Osteocyte (in vitro differentiated cells): ENCODE results near the gene STRC. TPM values are rescaled to one million over a fixed set of nuclear protein-coding genes. Genes with fewer than 3 reads are reported as not detected.
"Not testable (repeated sequence)": the region's sequence is repeated elsewhere in the genome, so short reads cannot be mapped to it uniquely, and the experiment has no call there.

Experiments used
- DNase-seq: peaks from one replicate; pipeline ENCODE4 v3.0.0; 2021; ENCODE audit warnings: mixed read lengths; ENCODE audit not compliant: unreplicated experiment; ENCODE audit errors: extremely low spot score
- H3K27ac Mint-ChIP-seq: one replicate; pipeline ENCODE4 v1.8.0; 2021; ENCODE audit warnings: mild to moderate bottlenecking, mixed read lengths; ENCODE audit not compliant: unreplicated experiment
- H3K27me3 Mint-ChIP-seq: one replicate; pipeline ENCODE4 v1.8.0; 2021; ENCODE audit warnings: mixed read lengths; ENCODE audit not compliant: unreplicated experiment
- H3K36me3 Mint-ChIP-seq: one replicate; pipeline ENCODE4 v1.8.0; 2021; ENCODE audit warnings: mixed read lengths; ENCODE audit not compliant: unreplicated experiment
- H3K4me1 Mint-ChIP-seq: one replicate; pipeline ENCODE4 v1.8.0; 2021; ENCODE audit warnings: mixed read lengths; ENCODE audit not compliant: unreplicated experiment
- H3K4me3 Mint-ChIP-seq: one replicate; pipeline ENCODE4 v1.8.0; 2021; ENCODE audit warnings: mild to moderate bottlenecking, moderate library complexity, mixed read lengths; ENCODE audit not compliant: unreplicated experiment
- H3K9me3 Mint-ChIP-seq: one replicate; pipeline ENCODE4 v1.8.0; 2021; ENCODE audit warnings: mixed read lengths; ENCODE audit not compliant: unreplicated experiment
- CTCF ChIP-seq: fragments of 200-600 bp; sonication (generic); IDR thresholded peaks from 2 replicates; pipeline ENCODE4 v1.5.0; 2021; ENCODE audit warnings: antibody characterized with exemption, mild to moderate bottlenecking, moderate library complexity
- total RNA-seq: library from RNA; stranded (reverse); gene quantifications from 2 replicates; pipeline ENCODE4 v1.2.1, GENCODE V29; 2021

The STRC gene
- total RNA-seq, 1 donor from 2014 or later = 0.30 TPM

DNA sequence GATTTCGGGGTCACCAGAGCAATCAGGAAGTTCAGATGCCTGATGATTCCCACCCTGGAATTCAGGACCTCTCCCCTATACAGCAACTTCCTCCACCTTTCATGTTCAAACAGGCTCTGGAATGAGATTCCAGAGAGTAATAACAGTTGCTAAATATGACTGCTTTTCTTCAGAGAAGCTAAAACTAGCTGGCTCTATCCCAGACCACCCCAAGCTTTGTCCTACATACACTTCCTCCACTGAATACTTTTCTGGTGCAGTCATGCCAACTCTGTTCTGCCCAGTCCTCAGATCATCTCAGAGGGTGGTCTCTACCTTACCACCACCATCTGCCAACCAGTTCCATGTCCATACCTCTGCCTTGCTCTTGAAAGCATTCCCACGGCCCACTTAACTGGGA is 52.0 kb downstream of the STRC start:
- H3K27me3 Mint-ChIP-seq, DNase-seq, H3K4me3 Mint-ChIP-seq, H3K9me3 Mint-ChIP-seq, H3K36me3 Mint-ChIP-seq, H3K27ac Mint-ChIP-seq, H3K4me1 Mint-ChIP-seq: not testable (repeated sequence)

GRCh38 chr15:43563793-43564192 is 54.8 kb downstream of the STRC start:
- DNase-seq, H3K27ac Mint-ChIP-seq, H3K9me3 Mint-ChIP-seq, H3K4me1 Mint-ChIP-seq, H3K4me3 Mint-ChIP-seq, H3K27me3 Mint-ChIP-seq, H3K36me3 Mint-ChIP-seq: not testable (repeated sequence)

GRCh38 chr15:43562753-43563152 is 55.8 kb downstream of the STRC start:
- not testable (repeated sequence) for H3K36me3 Mint-ChIP-seq, H3K4me3 Mint-ChIP-seq, H3K27me3 Mint-ChIP-seq, DNase-seq, H3K9me3 Mint-ChIP-seq, H3K27ac Mint-ChIP-seq, H3K4me1 Mint-ChIP-seq

- H3K27ac Mint-ChIP-seq = no peak overlapping the region
- no peaks in the 10 kb centered on the region for H3K36me3 Mint-ChIP-seq
- H3K9me3 Mint-ChIP-seq = no peaks in the 10 kb centered on the region
- H3K4me1 Mint-ChIP-seq = no peaks in the 10 kb centered on the region
- H3K27me3 Mint-ChIP-seq = no peaks in the 10 kb centered on the region
- TF ChIP-seq CTCF = no peak
- no peak for DNase-seq
- no peak overlapping the region for H3K4me3 Mint-ChIP-seq
These were observed 65.6 kb downstream of the STRC start for GRCh38 chr15:43552986-43553385.

GRCh38 chr15:43552256-43552655 is 66.3 kb downstream of the STRC start:
- TF ChIP-seq CTCF = no peak
- Mint-ChIP-seq H3K4me3 (no peak overlapping the region), H3K27ac (no peak overlapping the region), H3K4me1 (no peaks in the 10 kb centered on the region), H3K36me3 (peaks cover 5% of the 10 kb centered on the region), H3K27me3 (no peaks in the 10 kb centered on the region), H3K9me3 (peaks cover 4% of the 10 kb centered on the region)
- no peak for DNase-seq

DNA sequence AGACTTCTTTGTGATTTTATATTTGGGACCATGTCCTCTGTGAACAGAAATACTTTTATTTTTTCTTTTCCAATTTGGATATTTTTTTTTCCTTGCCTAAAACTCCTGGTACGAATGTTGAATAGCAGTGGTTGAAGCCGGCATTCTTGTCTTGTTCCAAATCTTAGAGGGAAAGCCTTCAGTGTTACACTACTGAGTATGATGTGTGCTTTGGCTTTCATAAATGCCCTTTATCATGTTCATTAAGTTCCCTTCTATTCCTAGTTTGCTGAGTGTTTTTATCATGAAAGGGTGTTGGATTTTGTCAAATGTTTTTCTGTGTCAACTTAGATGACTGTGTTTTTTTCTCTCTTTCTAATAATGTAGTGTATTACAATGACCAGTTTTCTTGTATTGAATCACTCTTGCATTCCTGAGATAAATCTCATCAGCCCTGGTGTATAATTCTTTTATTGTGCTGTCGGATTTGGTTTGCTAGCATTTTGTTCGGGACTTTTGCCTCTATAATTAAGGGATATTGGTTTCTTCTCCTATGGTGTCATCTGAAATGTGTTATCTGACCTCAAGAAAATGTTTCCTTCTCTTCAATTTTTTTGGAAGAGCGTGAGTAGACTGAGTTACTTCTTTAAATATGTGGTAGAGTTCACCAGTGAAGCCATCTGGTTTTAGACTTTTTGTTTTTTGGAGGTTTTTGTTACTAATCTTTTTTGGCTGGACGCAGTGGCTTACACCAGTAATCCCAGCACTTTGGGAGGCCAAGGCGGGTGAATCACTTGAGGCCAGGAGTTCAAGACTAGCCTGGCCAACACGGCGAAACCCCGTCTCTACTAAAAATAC is 67.9 kb downstream of the STRC start:
- no peaks in the 10 kb centered on the region for H3K4me1 Mint-ChIP-seq
- no peak for TF ChIP-seq CTCF
- H3K27me3 Mint-ChIP-seq = no peaks in the 10 kb centered on the region
- H3K9me3 Mint-ChIP-seq = peaks cover 7% of the 10 kb centered on the region
- no peak overlapping the region for H3K4me3 Mint-ChIP-seq
- no peak overlapping the region for H3K27ac Mint-ChIP-seq
- no peak for DNase-seq
- H3K36me3 Mint-ChIP-seq = peaks cover 8% of the 10 kb centered on the region

Other genes with a start within 250 kb of the STRC start
- gene ZSCAN29, start 247.8 kb downstream of the STRC start, total RNA-seq = 25.8 and 28.3 TPM in 2 replicates
- 19.8 TPM in 2 replicates for gene TUBGCP4, start 247.7 kb downstream of the STRC start, total RNA-seq
- gene TP53BP1, start 125.6 kb downstream of the STRC start, total RNA-seq = 61.2 and 64.6 TPM in 2 replicates
- 27.6 and 29.2 TPM in 2 replicates for gene MAP1A, start 101.2 kb downstream of the STRC start, total RNA-seq
- gene PPIP5K1, start 28.6 kb downstream of the STRC start, total RNA-seq = 26.1 and 34.5 TPM in 2 replicates
- not detected in 2 replicates for gene CKMT1B, start 24.8 kb downstream of the STRC start, total RNA-seq
- gene CATSPER2, start 30.0 kb upstream of the STRC start, total RNA-seq = 3.1 and 3.3 TPM in 2 replicates
- gene CKMT1A, start 75.1 kb upstream of the STRC start, total RNA-seq = not detected in 2 replicates
- gene PDIA3, start 127.6 kb upstream of the STRC start, total RNA-seq = 496 and 527 TPM in 2 replicates
- 1.6 and 2.3 TPM in 2 replicates for gene ELL3, start 158.2 kb upstream of the STRC start, total RNA-seq
- 1,268 and 1,325 TPM in 2 replicates for gene SERF2, start 173.5 kb upstream of the STRC start, total RNA-seq
- not detected in 2 replicates for gene SERINC4, start 181.4 kb upstream of the STRC start, total RNA-seq
- gene HYPK, start 181.8 kb upstream of the STRC start, total RNA-seq = 13.7 and 14.0 TPM in 2 replicates
- 29.6 and 30.2 TPM in 2 replicates for gene MFAP1, start 205.9 kb upstream of the STRC start, total RNA-seq
- gene WDR76, start 208.2 kb upstream of the STRC start, total RNA-seq = 6.0 and 7.6 TPM in 2 replicates